ENCODE data around the gene LMNB1.
"Not testable (repeated sequence)": the region's sequence is repeated elsewhere in the genome, so short reads cannot be mapped to it uniquely, and the experiment has no call there.

The LMNB1 gene

DNA sequence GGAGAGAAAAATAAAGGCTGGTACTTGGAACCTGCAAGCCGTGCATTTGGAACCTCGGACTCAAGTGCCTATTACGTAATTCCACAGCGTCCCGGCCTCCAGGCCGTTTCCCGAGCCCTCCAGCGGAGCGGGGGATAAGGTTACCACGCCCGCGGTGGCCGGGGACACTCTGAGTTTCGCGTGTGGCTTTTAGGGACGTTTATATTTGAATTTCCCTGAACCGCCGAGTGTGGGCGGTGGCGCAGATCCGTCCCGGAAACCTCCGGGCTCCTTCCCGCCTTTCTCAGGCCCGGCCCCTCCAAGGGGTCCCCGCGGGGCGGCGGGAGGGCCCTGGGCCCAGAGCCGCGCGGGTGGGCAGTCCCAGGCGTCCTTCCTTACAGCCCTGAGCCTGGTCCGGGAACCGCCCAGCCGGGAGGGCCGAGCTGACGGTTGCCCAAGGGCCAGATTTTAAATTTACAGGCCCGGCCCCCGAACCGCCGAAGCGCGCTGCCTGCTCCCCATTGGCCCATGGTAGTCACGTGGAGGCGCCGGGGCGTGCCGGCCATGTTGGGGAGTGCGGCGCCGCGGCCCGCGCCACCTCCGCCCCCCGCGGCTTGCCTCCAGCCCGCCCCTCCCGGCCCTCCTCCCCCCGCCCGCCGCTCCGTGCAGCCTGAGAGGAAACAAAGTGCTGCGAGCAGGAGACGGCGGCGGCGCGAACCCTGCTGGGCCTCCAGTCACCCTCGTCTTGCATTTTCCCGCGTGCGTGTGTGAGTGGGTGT lies at the start of gene LMNB1:
Gene LMNB1, plus strand, starts transcription at position 638 of the 758 bp plus-strand sequence. CDS start 373 bp downstream, outside the sequence.
- DNase-seq (ENCODE audit: low read depth): peak; percentile 90

- DNase-seq (ENCODE audit: low read depth): no peak
Observed at GRCh38 chr5:126732716-126733115, 44.2 kb upstream of the LMNB1 start.

DNA sequence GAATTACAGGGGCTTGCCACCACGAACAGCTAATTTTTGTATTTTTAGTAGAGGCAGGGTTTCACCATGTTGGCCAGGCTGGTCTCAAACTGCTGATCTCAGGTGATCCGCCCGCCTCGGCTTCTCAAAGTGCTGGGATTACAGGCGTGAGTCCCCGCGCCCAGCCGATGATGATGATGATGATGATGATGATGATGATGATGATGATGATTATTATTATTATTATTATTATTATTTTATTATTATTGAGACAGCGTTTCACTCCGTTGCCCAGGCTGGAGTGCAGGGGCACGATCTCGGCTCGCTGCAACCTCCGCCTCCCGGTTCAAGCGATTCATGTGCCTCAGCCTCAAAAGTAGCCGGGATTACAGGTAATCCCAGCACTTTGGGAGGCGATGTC lies 42.4 kb upstream of the LMNB1 start:
- not testable (repeated sequence) for DNase-seq (ENCODE audit: low read depth)

DNA sequence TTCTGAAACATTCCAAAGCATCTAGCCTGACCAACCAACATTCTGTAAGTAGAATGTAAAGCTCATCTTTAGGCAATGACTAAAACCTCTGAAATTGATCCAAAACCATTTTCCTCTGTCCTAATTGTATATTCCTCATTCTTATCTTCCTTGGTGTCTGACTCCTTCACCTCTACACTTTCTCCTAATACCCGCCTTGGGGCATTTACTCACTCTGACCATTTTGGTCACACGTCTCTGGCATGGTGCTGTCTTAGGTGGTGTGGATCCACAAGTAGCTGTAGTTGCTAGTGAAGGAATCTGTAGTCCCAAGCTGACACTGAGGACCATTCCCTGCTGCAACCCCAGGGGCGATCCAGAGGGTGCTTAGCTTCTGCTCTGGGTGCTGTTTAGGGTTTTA lies 40.8 kb upstream of the LMNB1 start:
- DNase-seq (ENCODE audit: low read depth): no peak

DNA sequence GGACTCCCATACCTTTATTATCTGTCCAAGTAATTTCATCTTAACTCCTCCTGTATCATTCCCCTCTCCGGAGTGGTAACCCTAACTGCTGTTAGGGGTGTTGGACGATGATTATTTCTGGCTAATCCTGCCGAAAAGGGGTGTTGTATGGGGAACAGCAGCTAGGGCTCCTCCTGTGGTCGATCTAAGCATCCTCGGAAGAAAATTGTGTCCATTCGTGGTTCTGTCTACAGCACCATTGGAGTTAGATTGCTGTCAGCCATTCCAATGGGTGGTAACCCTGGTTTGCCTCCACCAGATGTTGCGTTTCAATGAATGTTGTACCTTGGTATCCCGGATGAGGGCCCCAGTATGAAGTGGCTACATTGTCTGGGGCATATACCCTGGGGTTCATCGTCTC lies 35.6 kb upstream of the LMNB1 start:
- DNase-seq (ENCODE audit: low read depth): no peak

- no peak for DNase-seq (ENCODE audit: low read depth)
Observed at GRCh38 chr5:126742425-126742824, 34.5 kb upstream of the LMNB1 start.

DNA sequence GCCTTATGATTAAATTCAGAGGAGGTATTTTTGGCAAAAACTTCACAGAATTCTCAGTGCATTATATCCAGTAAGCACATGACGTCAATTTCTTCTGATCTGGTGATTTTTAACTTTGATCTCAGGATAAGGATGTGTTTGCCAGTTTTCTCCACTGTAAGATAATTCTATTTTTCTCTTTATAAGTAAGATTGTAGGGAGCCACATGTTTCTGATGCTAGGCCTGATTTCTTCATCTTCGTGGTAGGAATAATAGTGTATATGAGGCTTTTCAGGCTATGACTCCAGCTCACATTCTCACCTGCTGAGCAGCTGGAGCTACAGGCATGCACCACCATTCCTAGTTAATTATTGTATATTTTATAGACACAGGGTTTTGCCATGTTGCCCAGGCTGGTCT lies 32.1 kb upstream of the LMNB1 start:
- DNase-seq (ENCODE audit: low read depth): no peak

- DNase-seq (ENCODE audit: low read depth): no peak
Observed at GRCh38 chr5:126745259-126745992, 31.5 kb upstream of the LMNB1 start.

GRCh38 chr5:126746290-126746689 lies 30.6 kb upstream of the LMNB1 start:
- DNase-seq (ENCODE audit: low read depth): no peak

DNA sequence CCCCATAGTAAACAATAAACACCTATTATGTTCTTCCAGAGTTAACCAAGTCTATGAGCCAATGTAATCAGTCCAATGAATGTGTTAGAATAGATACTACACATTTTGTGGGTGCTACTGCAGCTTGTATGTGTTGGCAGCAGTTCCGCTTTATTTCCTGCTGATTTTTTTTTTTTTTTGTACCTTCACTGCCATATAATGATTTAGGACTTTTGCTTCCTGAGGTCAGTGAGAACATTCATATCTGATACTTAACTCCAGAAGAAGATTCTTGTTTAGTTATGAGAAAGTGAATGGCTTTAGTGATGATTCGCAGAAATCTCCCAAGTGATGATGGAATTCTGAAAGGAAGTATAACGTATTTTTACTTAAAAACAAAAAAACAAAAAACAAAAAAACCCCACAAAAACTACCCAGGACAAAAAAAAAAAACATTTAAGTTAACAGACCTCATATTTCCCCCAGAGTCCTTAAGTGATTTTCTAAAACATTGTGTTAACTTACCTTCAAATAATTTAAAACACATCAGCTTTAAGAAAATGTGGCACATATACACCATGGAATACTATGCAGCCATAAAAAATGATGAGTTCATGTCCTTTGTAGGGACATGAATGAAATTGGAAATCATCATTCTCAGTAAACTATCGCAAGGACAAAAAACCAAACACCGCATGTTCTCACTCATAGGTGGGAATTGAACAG lies 24.7 kb upstream of the LMNB1 start:
- DNase-seq (ENCODE audit: low read depth): no peak

GRCh38 chr5:126753227-126753626 lies 23.7 kb upstream of the LMNB1 start:
- no peak for DNase-seq (ENCODE audit: low read depth)

- DNase-seq (ENCODE audit: low read depth): no peak
Observed at GRCh38 chr5:126754609-126755008, 22.3 kb upstream of the LMNB1 start.

- no peak for DNase-seq (ENCODE audit: low read depth)
Observed at GRCh38 chr5:126755593-126755992, 21.3 kb upstream of the LMNB1 start.

DNA sequence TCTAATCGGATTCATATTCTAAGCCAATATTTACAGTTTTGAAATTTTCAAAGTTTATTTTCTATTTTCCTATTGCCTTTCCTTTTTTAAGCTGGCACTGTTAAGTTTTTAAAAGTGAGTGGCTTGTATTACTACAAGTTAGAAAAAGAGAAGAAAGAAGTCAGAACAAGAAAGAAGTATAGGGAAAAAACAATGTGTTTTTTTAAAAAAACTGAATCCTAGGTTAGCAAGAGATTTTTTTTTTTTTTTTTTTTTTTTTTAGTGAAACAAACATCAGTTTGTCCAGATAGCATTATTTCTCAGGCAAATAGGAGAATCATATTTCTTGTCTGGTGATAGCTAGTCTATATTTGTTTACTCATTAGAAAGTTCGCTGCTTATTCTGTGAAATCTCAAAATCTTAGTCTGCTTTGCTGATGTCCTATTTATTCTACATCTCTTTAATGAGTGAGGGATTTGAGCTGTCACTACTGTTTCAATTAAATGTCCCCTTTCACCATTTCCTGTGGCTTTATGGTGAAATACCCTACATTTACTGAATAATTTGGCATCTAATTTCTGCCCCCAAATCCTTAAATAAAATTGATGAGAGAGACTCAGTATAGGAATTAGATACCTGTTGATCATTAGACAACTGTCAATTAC lies 19.1 kb upstream of the LMNB1 start:
- DNase-seq (ENCODE audit: low read depth): no peak

GRCh38 chr5:126763371-126763770 lies 13.6 kb upstream of the LMNB1 start:
- no peak for DNase-seq (ENCODE audit: low read depth)

DNA sequence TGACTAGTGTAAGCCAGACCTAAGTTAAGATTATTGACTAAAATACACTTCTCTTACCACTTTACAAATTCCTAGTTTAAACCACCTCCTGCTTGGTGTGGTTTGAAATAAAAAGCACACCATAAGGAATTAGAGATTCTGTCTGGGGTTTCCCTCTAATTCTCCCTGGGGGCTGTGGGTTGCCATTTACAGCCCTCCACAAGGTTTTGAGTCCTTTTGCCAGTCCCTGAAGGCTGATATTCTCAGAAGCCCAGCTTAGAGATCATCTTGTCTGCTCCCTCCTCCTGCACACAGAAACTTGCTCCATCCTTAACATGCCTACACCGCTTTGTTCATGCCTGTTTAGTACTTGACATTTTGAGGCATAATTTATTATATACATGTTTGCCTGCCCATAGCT lies 7.2 kb upstream of the LMNB1 start:
- DNase-seq (ENCODE audit: low read depth): no peak

- DNase-seq (ENCODE audit: low read depth): not testable (repeated sequence)
Observed at GRCh38 chr5:126773536-126773935, 3.4 kb upstream of the LMNB1 start.

GRCh38 chr5:126774595-126774994 lies 2.3 kb upstream of the LMNB1 start:
- DNase-seq (ENCODE audit: low read depth): not testable (repeated sequence)

GRCh38 chr5:126777257-126777974 lies 480 bp downstream of the LMNB1 start:
- DNase-seq (ENCODE audit: low read depth): peak; percentile 46

DNA sequence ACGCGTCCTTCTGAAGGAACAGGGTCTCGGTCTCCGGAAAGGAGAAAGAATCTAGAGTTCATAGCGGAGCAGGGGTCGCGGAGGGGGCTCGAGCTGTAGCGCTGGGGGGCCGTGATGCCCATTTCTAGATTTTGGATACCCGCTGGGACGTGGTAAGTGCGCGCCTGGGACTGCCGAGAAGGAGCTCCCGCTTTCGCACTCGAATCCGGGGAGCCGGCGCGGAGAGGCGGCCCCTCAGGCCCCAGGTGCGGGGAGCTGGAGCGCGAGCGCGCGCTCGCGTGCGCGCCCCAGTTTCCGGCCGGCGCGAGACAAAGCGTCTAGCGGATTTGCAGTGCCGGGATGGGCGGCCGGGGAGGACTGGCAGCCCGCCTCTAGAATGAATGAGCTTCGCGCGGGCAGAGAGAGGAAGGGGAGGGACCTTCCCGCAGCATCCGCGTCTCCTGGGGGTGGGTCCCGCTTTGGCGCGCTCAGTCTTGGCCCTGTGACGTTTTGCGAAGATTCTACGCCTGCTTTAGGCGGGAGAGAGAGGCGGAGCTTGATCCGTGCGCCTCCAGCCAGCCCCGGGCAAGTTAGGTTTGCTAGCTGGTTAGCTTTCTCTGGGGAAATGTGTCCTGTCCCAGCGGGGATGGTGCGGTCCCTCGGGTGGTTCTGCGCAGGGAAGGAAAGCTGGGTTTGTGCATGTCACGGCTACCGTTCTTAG lies 1.2 kb downstream of the LMNB1 start:
- peak; percentile 91 for DNase-seq (ENCODE audit: low read depth)

Measured in activated T-helper 1 cell treated with Interleukin-2 at 50 U/mL for 16 hours (primary cell).